ENCODE measurements around the gene LAG3.

DNA sequence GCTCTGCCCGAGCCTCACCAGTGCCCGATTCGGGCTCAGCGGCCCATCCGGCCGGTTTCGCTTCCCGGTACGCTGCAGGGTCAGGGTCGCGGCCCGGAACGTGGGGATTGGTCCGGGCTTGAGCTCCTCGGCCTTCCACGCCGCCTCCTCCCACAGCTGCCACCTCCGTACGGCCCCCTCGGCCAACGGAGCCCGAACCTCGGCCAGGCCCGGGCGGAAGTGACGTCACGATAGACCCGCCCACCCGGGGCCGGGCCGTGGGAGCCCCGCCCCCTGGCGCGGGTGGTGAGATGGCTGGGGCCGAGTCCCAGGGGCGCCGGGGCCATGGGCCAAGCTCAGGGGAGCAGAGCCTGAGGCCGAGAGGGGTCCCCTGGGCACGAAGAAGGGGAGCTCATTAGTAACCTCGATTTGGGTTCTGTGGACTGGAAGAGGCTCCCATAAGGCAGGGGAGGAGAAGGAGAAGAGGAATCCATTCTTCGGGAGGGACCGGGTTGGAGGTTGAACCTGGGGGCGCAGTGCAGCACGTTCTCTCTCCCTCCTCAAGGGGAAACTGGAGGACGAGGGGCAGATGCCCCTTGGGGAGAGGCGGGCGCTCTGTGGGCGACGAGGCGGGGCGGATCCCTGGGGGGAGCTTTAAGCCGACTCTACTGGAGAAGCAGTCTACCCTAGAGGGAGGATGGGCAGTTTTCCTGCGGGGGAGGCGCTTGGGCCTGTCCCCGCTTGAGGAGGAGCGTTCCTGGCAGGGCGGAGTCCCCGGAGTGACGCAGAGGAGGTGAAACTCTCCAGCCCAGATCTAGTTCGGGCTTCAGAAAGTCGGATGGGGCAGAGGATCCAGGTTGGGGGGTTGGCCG, 19.2 kb upstream of the LAG3 start, which contains the start of gene MLF2:
- TF ChIP-seq, protein P1, sequence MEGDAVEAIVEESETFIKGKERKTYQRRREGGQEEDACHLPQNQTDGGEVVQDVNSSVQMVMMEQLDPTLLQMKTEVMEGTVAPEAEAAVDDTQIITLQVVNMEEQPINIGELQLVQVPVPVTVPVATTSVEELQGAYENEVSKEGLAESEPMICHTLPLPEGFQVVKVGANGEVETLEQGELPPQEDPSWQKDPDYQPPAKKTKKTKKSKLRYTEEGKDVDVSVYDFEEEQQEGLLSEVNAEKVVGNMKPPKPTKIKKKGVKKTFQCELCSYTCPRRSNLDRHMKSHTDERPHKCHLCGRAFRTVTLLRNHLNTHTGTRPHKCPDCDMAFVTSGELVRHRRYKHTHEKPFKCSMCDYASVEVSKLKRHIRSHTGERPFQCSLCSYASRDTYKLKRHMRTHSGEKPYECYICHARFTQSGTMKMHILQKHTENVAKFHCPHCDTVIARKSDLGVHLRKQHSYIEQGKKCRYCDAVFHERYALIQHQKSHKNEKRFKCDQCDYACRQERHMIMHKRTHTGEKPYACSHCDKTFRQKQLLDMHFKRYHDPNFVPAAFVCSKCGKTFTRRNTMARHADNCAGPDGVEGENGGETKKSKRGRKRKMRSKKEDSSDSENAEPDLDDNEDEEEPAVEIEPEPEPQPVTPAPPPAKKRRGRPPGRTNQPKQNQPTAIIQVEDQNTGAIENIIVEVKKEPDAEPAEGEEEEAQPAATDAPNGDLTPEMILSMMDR (IDR thresholded peaks at IDR 0.05), result no peak
- TF ChIP-seq POLR2A (IDR thresholded peaks at IDR 0.05), result peak; percentile 91 to 99

All from thyroid gland (tissue), 4 donors.